OCI-LY3 (cell line): ENCODE results near the gene PAK2.

Experiments
- CTCF ChIP-seq: fragments of 200-600, 300-600 bp; sonication (generic); IDR thresholded peaks from 2 replicates; pipeline ENCODE4 v1.5.1; 2014; ENCODE audit warnings: antibody characterized with exemption, low read length, low read depth
- EZH2phosphoT487 ChIP-seq: fragments of 200-600 bp; shearing (Covaris generic); IDR thresholded peaks from 2 replicates; pipeline ENCODE4 v1.6.1; 2018; ENCODE audit warnings: antibody characterized with exemption, mixed run types, low read depth

GRCh38 chr3:196689941-196690660 lies 49.6 kb upstream of the PAK2 start:
- TF ChIP-seq CTCF (no peak), EZH2phosphoT487 (no peak)
